A549 (cell line): ENCODE data around the gene TAS2R4. TPM values are rescaled to one million over a fixed set of nuclear protein-coding genes. Genes with fewer than 3 reads are reported as not detected.

Experiments
- ATAC-seq, 2 experiments: fragments of 200-7000 bp in 1 of 2; fragments of >200 bp in 1 of 2; cut with Nextera tagmentation in 1 of 2; cut with Tn5 transposase in 1 of 2; 3 replicates each; pipeline versions ENCODE4 v1.8.0 to v1.9.1; 2018 to 2020; ENCODE audit warnings: mild to moderate bottlenecking in 1 of 2, moderate library complexity in 1 of 2
- CTCF ChIA-PET: fragments of 300-600 bp; sonication (Branson Sonifier 250); formaldehyde crosslinking; extraction: SDS; loops from one replicate; lab custom pipeline; 2021; ENCODE audit warnings: antibody characterized with exemption, inconsistent platforms; lab: Yijun Ruan, JAX
- POLR2A ChIA-PET: fragments of 350-600 bp; formaldehyde crosslinking; extraction: SDS; loops from one replicate; lab custom pipeline; 2021; ENCODE audit warnings: antibody characterized with exemption, inconsistent platforms; lab: Yijun Ruan, JAX
- DNase-seq, 2 experiments: peaks; one replicate each; pipeline versions ENCODE4 v3.0.0 to v3.0.0-alpha.2; 2011 to 2016; ENCODE audit warnings: low read depth in 1 of 2, low spot score in 1 of 2
- FAIRE-seq: peaks from 2 replicates; lab custom pipeline; 2011; peaks lifted over from hg19 to GRCh38; lab: Jason Lieb, UNC
- H3K27ac ChIP-seq, 2 experiments: fragments of >200 bp; sonication (Bioruptor Twin); formaldehyde crosslinking; 3 replicates each; pipeline ENCODE4 v1.5.1; 2016 to 2017
- H3K4me1 ChIP-seq: fragments of >200 bp; sonication (Bioruptor Twin); formaldehyde crosslinking; 3 replicates; pipeline ENCODE4 v1.6.1; 2016
- H3K4me2 ChIP-seq: fragments of >200 bp; sonication (Bioruptor Twin); formaldehyde crosslinking; 3 replicates; pipeline ENCODE4 v1.6.1; 2016
- H3K4me3 ChIP-seq: fragments of >200 bp; sonication (Bioruptor Twin); formaldehyde crosslinking; 3 replicates; pipeline ENCODE4 v1.5.1; 2016
- H3K9me3 ChIP-seq: fragments of >200 bp; sonication (Bioruptor Twin); formaldehyde crosslinking; 3 replicates; pipeline ENCODE4 v1.6.1; 2016
- CBX8 ChIP-seq: fragments of 200-600 bp; sonication (generic); IDR thresholded peaks from 2 replicates; pipeline ENCODE4 v1.6.1; 2016
- CEBPB ChIP-seq, 2 experiments: fragments of >200 bp in 1 of 2; sonication (Bioruptor Twin) in 1 of 2; formaldehyde crosslinking in 1 of 2; IDR thresholded peaks; 2 replicates each; pipeline ENCODE4 v1.6.1; 2012 to 2016
- CHD2 ChIP-seq: fragments of 150-350 bp; IDR thresholded peaks from 2 replicates; pipeline ENCODE4 v1.6.1; 2014; ENCODE audit warnings: low read length; ENCODE audit not compliant: partially characterized antibody
- EHMT2 ChIP-seq: fragments of 200-600 bp; sonication (generic); IDR thresholded peaks from 2 replicates; pipeline ENCODE4 v1.6.1; 2016; ENCODE audit warnings: antibody characterized with exemption, low read depth, mild to moderate bottlenecking, moderate library complexity
- EP300 ChIP-seq, 2 experiments: fragments of >200 bp; sonication (Bioruptor Twin); formaldehyde crosslinking; IDR thresholded peaks; 2 replicates in 1 of 2; 3 replicates in 1 of 2; pipeline ENCODE4 v1.6.1; 2016 to 2017
- FOXS1 ChIP-seq: fragments of 250-450 bp; sonication (Bioruptor Pico); IDR thresholded peaks from 2 replicates; pipeline ENCODE4 v1.5.0; 2020; ENCODE audit warnings: mild to moderate bottlenecking, moderate library complexity
- GATA3 ChIP-seq: IDR thresholded peaks from 2 replicates; pipeline ENCODE4 v1.6.1; 2012; ENCODE audit warnings: borderline replicate concordance
- JUNB ChIP-seq: fragments of >200 bp; sonication (Bioruptor Twin); formaldehyde crosslinking; IDR thresholded peaks from 2 replicates; pipeline ENCODE4 v1.6.1; 2016
- KDM5A ChIP-seq: fragments of 200-600 bp; sonication (generic); IDR thresholded peaks from 2 replicates; pipeline ENCODE4 v1.6.1; 2016; ENCODE audit warnings: antibody characterized with exemption, mild to moderate bottlenecking
- NR3C1 ChIP-seq: fragments of >200 bp; sonication (Bioruptor Twin); formaldehyde crosslinking; IDR thresholded peaks from 3 replicates; pipeline ENCODE4 v1.6.1; 2017
- TFCP2L1 ChIP-seq: fragments of 250-450 bp; sonication (Bioruptor Pico); IDR thresholded peaks from 2 replicates; pipeline ENCODE4 v1.5.0; 2021; ENCODE audit warnings: mild to moderate bottlenecking
- ZSCAN20 ChIP-seq: fragments of 250-450 bp; sonication (Bioruptor Pico); IDR thresholded peaks from 2 replicates; pipeline ENCODE4 v1.8.0; 2022; ENCODE audit warnings: mild to moderate bottlenecking, moderate library complexity
- WGBS: methylation state at CpG from one replicate; pipeline ENCODE4 v1.1.6; 2017; ENCODE audit errors: missing lambda C conversion rate; 5-methylcytosine and 5-hydroxymethylcytosine counted together
- polyA plus RNA-seq, 4 experiments: library from polyadenylated mRNA; depleted of rRNA in 3 of 4; stranded (reverse); fragments of >200 nt; fragmentation: RNase III in 1 of 4; extraction: RNeasy Plus Mini Kit Qiagen cat#74134 plus additional on column Dnase treatment in 1 of 4; gene quantifications; 2 replicates in 3 of 4; 3 replicates in 1 of 4; pipeline ENCODE4 v1.2.3, GENCODE V29; 2011 to 2017
- TF ChIP-seq, protein P1 (sequence below): IDR thresholded peaks from 2 replicates; pipeline ENCODE4 v1.6.1; 2012
- TF ChIP-seq, protein P2 (sequence below): fragments of 200-600 bp; sonication (generic); IDR thresholded peaks from 2 replicates; pipeline ENCODE4 v1.6.1; 2016; ENCODE audit warnings: antibody characterized with exemption, mild to moderate bottlenecking, moderate library complexity
- TF ChIP-seq, protein P3 (sequence below): fragments of 250-450 bp; sonication (Bioruptor Pico); IDR thresholded peaks from 2 replicates; pipeline ENCODE4 v1.5.0; 2021; ENCODE audit warnings: mild to moderate bottlenecking, moderate library complexity, borderline replicate concordance

Gene TAS2R4
- polyA plus RNA-seq, 2 of the 4 experiments (the other 2 are of a cell fraction) = 0.21 to 1.1 TPM

DNA sequence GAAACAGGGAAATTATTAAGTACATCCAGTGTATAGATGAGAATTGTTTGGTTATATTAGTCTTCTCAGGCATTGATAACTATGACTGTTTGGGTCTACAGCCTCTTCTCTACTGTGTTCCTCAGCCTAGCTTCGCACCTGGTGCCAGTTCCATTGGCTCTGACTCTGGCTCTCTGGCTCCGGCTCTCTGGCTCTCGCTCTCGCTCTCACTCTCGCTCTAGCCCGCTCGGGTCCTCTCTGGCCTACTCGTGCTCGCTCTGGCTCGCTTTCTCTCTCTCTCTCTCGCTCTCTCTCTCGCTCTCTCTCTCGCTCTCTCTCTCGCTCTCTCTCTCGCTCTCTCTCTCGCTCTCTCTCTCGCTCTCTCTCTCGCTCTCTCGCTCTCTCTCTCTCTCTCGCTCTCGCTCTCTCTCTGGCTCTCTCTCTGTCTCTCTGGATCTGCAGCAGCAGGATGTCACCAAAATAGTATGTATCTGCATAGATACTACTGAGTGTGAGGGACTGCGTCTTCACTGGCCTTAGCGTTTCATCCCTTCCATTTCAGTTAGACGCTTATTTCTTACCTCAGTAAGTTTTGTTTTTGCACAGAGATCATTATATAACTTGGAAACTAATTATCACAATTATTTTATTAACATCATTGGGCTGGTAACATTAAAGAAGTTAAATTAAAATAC lies 44.9 kb upstream of the TAS2R4 start:
- Histone ChIP-seq H3K4me3 (no peak overlapping the region), H3K4me2 (no peak overlapping the region), H3K9me3 (no peaks in the 10 kb centered on the region), H3K4me1 (peaks cover 3% of the 10 kb centered on the region; the same call in 2 of the 3 replicates), H3K27ac (no peak overlapping the region)
- TF ChIP-seq JUNB (no peak), FOXS1 (CRISPR knock-in tag) (no peak), GATA3 (no peak), KDM5A (no peak), EP300 (IDR thresholded peaks at IDR 0.05) (no peak), ZSCAN20 (no peak), CBX8 (no peak), EHMT2 (no peak), TFCP2L1 (no peak), CHD2 (no peak)
- TF ChIP-seq, protein P1, sequence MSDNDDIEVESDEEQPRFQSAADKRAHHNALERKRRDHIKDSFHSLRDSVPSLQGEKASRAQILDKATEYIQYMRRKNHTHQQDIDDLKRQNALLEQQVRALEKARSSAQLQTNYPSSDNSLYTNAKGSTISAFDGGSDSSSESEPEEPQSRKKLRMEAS = no peak
- TF ChIP-seq, protein P2, sequence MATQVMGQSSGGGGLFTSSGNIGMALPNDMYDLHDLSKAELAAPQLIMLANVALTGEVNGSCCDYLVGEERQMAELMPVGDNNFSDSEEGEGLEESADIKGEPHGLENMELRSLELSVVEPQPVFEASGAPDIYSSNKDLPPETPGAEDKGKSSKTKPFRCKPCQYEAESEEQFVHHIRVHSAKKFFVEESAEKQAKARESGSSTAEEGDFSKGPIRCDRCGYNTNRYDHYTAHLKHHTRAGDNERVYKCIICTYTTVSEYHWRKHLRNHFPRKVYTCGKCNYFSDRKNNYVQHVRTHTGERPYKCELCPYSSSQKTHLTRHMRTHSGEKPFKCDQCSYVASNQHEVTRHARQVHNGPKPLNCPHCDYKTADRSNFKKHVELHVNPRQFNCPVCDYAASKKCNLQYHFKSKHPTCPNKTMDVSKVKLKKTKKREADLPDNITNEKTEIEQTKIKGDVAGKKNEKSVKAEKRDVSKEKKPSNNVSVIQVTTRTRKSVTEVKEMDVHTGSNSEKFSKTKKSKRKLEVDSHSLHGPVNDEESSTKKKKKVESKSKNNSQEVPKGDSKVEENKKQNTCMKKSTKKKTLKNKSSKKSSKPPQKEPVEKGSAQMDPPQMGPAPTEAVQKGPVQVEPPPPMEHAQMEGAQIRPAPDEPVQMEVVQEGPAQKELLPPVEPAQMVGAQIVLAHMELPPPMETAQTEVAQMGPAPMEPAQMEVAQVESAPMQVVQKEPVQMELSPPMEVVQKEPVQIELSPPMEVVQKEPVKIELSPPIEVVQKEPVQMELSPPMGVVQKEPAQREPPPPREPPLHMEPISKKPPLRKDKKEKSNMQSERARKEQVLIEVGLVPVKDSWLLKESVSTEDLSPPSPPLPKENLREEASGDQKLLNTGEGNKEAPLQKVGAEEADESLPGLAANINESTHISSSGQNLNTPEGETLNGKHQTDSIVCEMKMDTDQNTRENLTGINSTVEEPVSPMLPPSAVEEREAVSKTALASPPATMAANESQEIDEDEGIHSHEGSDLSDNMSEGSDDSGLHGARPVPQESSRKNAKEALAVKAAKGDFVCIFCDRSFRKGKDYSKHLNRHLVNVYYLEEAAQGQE = no peak
- TF ChIP-seq, protein P3, sequence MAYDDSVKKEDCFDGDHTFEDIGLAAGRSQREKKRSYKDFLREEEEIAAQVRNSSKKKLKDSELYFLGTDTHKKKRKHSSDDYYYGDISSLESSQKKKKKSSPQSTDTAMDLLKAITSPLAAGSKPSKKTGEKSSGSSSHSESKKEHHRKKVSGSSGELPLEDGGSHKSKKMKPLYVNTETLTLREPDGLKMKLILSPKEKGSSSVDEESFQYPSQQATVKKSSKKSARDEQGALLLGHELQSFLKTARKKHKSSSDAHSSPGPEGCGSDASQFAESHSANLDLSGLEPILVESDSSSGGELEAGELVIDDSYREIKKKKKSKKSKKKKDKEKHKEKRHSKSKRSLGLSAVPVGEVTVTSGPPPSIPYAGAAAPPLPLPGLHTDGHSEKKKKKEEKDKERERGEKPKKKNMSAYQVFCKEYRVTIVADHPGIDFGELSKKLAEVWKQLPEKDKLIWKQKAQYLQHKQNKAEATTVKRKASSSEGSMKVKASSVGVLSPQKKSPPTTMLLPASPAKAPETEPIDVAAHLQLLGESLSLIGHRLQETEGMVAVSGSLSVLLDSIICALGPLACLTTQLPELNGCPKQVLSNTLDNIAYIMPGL (CRISPR knock-in tag) = no peak
- ChIA-PET POLR2A (no interaction called here), CTCF (interaction anchor here (0.7 to 1.2 kb wide), 2 partner anchors 13 to 29 kb away, joined by 3 read pairs; no protein-coding TSS in a partner anchor)
- ATAC-seq (no peak), FAIRE-seq (no peak), DNase-seq (no peak)
- 84% methylated on average over 18 of the region's 24 CpGs for WGBS

GRCh38 chr7:141737118-141737835 lies 39.2 kb upstream of the TAS2R4 start:
- ATAC-seq (no peak; a peak in 1 of 6 replicates), FAIRE-seq (no peak), DNase-seq (peak in 1 of 2 experiments; percentile 33)
- ChIA-PET POLR2A (interaction anchor here (0.5 to 1.8 kb wide), 8 partner anchors 9 to 253 kb away, joined by 3 to 16 read pairs (median 4); partner anchors contain the start of gene DENND11), CTCF (interaction anchor here (0.7 to 4.2 kb wide), 32 partner anchors 8 to 722 kb away, joined by 3 to 30 read pairs (median 4); partner anchors contain the start of genes DENND11, MRPS33 and WEE2)
- Histone ChIP-seq H3K4me3 (peak overlapping the region; percentile 85), H3K27ac (peak overlapping the region; percentile 81 to 87), H3K4me1 (peaks cover 23% of the 10 kb centered on the region; the same call in 2 of the 3 replicates), H3K4me2 (peak overlapping the region; percentile 77), H3K9me3 (no peaks in the 10 kb centered on the region)
- TF ChIP-seq NR3C1 (no peak), CEBPB (IDR thresholded peaks at IDR 0.05) (peak; percentile 65 to 69; a peak in 3 of 4 replicates)
- 44% methylated on average over 11 of the region's 11 CpGs for WGBS
